GM21619 (cell line): ENCODE measurements around the gene GNMT.

Source experiments
- ATAC-seq: cut with Tn5 transposase; IDR thresholded peaks from one replicate; pipeline ENCODE4 v1.9.1; 2021; ENCODE audit not compliant: unreplicated experiment

GNMT gene

DNA sequence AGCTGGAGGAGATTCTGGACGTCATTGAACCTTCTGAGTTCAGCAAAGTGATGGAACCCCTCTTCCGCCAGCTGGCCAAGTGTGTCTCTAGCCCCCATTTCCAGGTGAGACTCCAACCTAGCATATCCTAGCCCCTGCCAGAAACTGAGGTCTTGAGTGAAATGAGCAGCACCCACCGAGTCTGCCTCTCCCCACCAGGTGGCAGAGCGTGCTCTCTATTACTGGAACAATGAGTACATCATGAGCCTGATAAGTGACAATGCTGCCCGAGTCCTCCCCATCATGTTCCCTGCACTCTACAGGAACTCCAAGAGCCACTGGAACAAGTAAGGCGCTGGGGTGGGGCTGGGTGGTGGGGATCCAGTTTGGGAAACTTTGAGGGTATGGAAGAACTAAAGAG lies 48.6 kb downstream of the GNMT start:
- no peak for ATAC-seq

DNA sequence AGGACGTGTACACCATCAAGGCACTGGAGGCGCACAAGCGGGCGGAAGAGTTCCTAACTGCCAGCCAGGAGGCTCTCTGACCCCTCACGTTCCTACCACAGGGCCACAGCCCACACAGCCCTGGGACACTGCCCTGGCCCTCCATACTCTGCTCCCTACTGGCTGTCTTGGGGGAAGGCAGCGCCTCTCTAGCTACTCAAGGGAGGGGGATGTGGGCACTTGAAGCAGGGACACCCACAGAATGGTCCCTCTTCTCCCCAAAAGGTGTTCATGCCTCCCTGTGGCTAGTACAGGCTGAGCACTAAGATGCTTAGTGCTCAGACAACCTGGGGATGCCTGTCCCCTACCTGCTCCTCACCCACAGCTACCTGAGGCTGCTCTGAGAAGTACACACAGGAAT lies 50.7 kb downstream of the GNMT start:
- ATAC-seq: no peak

DNA sequence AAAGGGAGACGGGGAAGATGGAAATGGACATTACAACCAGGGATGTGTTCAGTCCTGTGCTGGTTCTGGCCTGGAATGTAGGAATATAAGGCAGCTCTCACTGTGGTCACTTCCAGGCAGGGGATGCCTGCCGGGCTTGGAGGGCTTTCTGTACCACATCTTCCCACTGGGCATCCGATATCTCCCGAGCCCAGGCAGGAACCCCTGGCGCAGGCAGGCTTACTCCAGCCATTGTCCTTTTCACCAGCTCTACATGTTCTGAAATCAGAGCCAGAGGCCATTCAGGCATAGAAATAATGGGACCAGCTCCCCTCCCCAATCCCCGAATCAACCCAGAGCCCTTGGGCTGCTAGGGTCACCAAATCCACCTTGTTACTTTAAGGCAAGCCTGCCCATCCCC lies 51.8 kb downstream of the GNMT start:
- no peak for ATAC-seq

DNA sequence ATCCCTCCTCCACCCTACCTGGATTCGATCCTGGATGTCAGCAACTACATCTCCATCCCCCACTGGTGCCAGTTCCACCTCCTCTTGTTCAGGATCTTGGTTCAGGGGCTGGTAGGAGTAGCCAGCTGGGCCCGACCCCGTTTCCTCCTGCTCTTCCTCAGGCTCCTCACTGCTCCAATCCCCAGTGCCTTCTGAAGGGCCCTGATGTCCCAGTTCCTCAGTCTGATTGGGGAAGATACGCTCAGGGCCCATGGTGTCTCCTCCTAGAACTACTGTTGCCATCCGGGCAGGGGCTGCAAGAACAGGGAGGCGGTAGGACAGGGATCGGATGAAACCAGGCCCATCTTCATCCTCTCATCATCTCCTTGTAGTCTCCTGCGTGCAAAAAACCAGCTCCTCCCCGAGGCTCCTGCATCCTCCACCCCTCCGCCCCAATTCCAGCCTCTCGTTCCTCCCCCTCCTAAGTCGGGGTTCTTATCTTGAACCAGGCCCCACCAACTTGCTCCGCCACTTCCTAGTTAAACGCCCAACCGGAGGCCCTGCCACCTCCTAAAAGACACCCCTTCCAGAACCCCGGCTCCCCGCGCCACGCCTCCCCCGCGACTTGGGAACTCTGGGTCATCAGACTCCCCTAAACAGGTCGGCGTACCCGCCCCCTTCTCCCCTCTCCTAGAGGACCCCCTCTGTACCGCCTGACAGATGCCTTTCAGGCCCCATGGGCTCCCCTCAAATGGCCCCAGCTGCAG lies 52.7 kb downstream of the GNMT start:
- ATAC-seq: peak; percentile 4
